OCI-LY7 (cell line): ENCODE measurements around the gene SART1.

ENCODE experiments used
- EZH2phosphoT487 ChIP-seq: fragments of 200-600 bp; sonication (generic); IDR thresholded peaks from 2 replicates; pipeline ENCODE4 v1.6.1; 2018; ENCODE audit warnings: low read depth, borderline replicate concordance, mild to moderate bottlenecking, mixed run types, antibody characterized with exemption, low read length, moderate library complexity, mixed read lengths
- TF ChIP-seq, protein P1 (sequence below): fragments of 200-600 bp; sonication (generic); conservative IDR thresholded peaks from 2 replicates; pipeline ENCODE4 v1.5.1; 2014; ENCODE audit warnings: mild to moderate bottlenecking, antibody characterized with exemption, low read length, moderate library complexity, mixed read lengths

DNA sequence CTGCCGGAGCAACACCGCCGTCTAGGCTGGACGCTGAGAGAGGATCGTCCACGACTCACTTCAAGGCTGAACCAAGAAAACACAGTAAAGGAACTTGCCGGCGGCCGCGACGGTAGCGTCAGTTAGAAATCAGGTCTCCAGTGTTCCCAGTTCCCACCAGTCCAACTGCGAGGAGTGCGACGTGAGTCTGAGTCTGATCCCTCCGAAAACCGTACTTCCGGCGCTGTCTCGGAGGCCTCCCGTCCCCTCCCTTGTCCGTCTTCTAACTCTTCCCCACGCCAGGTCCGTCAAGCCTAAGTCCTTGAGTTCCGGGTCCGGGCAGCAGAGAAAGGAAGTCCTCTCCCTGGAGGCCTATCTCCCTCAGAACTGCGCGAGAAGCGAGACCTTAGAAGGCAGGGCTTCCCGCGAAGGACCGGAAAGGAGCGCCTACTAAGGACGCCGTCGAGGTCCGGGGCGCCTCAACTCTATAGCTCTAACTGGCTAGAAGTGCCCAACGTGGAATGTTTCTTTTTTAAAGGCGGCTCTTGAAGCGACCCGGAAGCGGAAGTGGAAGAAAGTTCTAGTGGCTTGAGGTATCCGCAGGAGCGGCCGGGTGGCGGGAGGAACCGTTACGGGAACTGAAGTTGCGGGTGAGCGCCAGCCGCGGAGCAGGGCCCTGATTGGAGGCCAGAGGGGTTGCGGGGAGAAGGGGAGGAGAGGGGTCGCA is 40.6 kb downstream of the SART1 start, which contains the start of the genes BANF1 and EIF1AD:
- TF ChIP-seq, protein P1, sequence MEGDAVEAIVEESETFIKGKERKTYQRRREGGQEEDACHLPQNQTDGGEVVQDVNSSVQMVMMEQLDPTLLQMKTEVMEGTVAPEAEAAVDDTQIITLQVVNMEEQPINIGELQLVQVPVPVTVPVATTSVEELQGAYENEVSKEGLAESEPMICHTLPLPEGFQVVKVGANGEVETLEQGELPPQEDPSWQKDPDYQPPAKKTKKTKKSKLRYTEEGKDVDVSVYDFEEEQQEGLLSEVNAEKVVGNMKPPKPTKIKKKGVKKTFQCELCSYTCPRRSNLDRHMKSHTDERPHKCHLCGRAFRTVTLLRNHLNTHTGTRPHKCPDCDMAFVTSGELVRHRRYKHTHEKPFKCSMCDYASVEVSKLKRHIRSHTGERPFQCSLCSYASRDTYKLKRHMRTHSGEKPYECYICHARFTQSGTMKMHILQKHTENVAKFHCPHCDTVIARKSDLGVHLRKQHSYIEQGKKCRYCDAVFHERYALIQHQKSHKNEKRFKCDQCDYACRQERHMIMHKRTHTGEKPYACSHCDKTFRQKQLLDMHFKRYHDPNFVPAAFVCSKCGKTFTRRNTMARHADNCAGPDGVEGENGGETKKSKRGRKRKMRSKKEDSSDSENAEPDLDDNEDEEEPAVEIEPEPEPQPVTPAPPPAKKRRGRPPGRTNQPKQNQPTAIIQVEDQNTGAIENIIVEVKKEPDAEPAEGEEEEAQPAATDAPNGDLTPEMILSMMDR, result no peak
- no peak for TF ChIP-seq EZH2phosphoT487
